Activated T-cell treated with anti-CD3 and anti-CD28 coated beads, Interleukin-2, amount 50 U/mL, for 72 hours (primary cell): ENCODE measurements around the gene GON7. TPM values are rescaled to one million over a fixed set of nuclear protein-coding genes. Genes with fewer than 3 reads are reported as not detected.
"Not testable (repeated sequence)": the region's sequence is repeated elsewhere in the genome, so short reads cannot be mapped to it uniquely, and the experiment has no call there.

ENCODE experiments used
- ATAC-seq, 2 donors: fragments of 150-1000 bp; cut with Tn5 transposase; replicated peaks in 1 of 2; 2 replicates each; pipeline ENCODE4 v1.10.0; 2021; ENCODE audit warnings: moderate library complexity in 2 of 2, mild to moderate bottlenecking in 1 of 2
- DNase-seq, 2 donors: peaks; one replicate each; pipeline ENCODE4 v3.0.0; 2021 to 2022; ENCODE audit warnings: mixed read lengths in 1 of 2
- H3K27ac Mint-ChIP-seq: one replicate; pipeline ENCODE4 v1.8.0; 2022; ENCODE audit warnings: mild to moderate bottlenecking, moderate library complexity, mixed read lengths
- H3K27me3 Mint-ChIP-seq: one replicate; pipeline ENCODE4 v1.8.0; 2022; ENCODE audit warnings: low read depth, mixed read lengths
- H3K36me3 Mint-ChIP-seq, 2 donors: one replicate each; pipeline ENCODE4 v1.8.0; 2022; ENCODE audit warnings: mixed read lengths in 2 of 2, mild to moderate bottlenecking in 1 of 2; ENCODE audit not compliant: insufficient read depth in 2 of 2
- H3K4me1 Mint-ChIP-seq: one replicate; pipeline ENCODE4 v1.8.0; 2022; ENCODE audit warnings: low read depth, mixed read lengths
- H3K4me3 Mint-ChIP-seq, 2 donors: one replicate each; pipeline ENCODE4 v1.8.0; 2022; ENCODE audit warnings: mild to moderate bottlenecking in 2 of 2, mixed read lengths in 2 of 2, moderate library complexity in 2 of 2
- H3K9me3 Mint-ChIP-seq, 2 donors: one replicate each; pipeline ENCODE4 v1.8.0; 2022; ENCODE audit warnings: mixed read lengths in 2 of 2
- total RNA-seq, 2 donors: library from RNA; stranded (reverse); gene quantifications; one replicate each; pipeline ENCODE4 v1.2.3, GENCODE V29; 2022

The GON7 gene, protein sequence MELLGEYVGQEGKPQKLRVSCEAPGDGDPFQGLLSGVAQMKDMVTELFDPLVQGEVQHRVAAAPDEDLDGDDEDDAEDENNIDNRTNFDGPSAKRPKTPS
- 10 to 100 TPM; 22.3 to 27.8 TPM for total RNA-seq

DNA sequence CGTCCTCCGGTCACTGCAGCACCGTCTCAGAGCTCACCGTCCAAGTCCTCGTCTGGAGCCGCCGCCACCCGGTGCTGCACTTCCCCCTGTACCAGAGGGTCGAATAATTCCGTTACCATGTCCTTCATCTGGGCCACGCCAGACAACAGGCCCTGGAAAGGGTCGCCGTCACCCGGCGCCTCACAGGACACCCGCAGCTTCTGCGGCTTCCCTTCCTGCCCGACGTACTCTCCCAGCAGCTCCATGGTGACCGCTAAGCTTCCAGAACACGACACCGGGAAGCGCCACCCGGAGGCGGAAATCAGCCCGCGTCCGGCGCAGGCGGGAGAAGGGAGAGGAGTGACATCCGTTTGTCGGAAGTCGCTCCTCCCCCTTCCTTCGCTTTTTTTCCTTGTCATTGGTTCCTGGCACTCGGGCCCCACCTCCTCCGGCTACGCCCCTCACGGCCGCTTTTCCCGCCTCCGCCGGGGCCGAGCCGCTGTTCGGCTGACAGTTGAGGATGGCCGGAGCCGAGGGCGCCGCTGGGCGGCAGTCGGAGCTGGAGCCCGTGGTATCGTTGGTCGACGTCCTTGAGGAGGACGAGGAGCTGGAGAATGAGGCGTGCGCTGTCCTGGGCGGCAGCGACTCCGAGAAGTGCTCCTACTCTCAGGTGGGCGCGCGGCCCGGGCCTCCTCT is at the start of gene GON7, which contains the start of gene UBR7:
GON7 (minus strand) TSS at position 273 of the 675 bp plus-strand sequence; CDS start at position 245, 28 bp downstream.
UBR7 (plus strand) TSS at position 464 of the 675 bp plus-strand sequence; CDS start at position 500, 36 bp downstream.
- H3K36me3 Mint-ChIP-seq, result peaks cover 6 to 15% of the 10 kb centered on the region in 2 donors
- ATAC-seq (peak; percentile 96), DNase-seq (peak; percentile 93 to 94)
- H3K4me1 Mint-ChIP-seq, result peaks cover 45% of the 10 kb centered on the region
- H3K9me3 Mint-ChIP-seq, result no peaks in the 10 kb centered on the region
- peak within 1 kb of the TSS; percentile 78 to 99 for H3K4me3 Mint-ChIP-seq
- no peaks in the 10 kb centered on the region for H3K27me3 Mint-ChIP-seq
- H3K27ac Mint-ChIP-seq, result peak within 1 kb of the TSS; percentile 98

DNA sequence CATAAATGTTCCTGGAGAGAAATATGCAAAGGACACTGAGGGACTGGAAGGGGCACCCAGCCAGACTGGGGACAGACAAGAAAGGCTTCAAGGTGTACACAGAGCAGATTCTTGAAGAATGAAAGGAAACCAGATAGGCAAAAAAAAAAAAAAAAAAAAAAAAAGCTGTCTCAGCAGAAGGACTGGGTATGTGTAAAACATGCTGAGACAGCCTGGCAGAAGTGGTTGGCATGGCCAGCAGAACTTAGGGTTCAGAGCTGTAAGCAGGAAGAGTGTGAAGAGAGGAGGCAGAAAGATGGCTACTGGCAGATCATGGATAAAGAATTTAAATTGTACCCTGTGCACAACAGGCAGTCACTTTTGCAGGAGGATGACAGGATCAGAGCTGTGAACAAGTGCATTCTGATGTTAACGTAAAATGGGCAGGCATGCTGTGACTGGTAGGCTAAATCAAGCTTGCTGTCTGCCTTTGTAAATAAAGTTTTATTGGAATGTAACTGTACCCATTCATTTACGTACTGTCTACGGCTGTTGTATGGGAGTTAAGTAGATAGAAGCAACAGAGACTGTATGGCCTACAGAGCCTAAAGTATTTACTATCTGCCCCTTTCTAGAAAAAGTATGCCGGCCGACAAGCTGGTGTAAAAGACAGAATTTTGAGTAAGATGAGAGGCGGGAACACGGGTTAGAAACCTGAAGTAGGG is 42.4 kb upstream of the GON7 start:
- H3K4me1 Mint-ChIP-seq, result no peaks in the 10 kb centered on the region
- H3K27ac Mint-ChIP-seq, result no peak overlapping the region
- no peaks in the 10 kb centered on the region for H3K27me3 Mint-ChIP-seq
- no peak overlapping the region for H3K4me3 Mint-ChIP-seq
- no peak for ATAC-seq
- DNase-seq, result no peak
- no peaks in the 10 kb centered on the region for H3K36me3 Mint-ChIP-seq
- no peaks in the 10 kb centered on the region for H3K9me3 Mint-ChIP-seq

DNA sequence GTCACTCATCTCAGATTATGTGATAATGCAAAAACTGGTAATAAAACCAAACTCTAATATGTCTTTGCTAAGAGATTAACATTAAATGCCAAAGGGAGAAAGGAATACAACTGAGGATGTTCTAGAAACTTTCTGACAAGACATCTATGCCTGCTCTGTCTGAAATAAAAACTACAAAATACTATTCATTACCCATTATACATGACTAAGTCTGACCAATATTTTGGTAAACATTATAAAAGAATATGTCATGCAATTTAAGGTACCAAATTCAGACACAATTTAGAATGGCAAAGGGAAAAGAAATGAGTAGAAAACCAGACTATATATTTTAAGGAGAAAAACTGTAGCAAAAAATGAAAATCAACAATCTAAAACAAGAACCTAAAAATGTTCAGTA is 39.7 kb upstream of the GON7 start:
- Mint-ChIP-seq H3K9me3 (no peaks in the 10 kb centered on the region), H3K27ac (no peak overlapping the region), H3K4me3 (no peak overlapping the region), H3K4me1 (no peaks in the 10 kb centered on the region), H3K36me3 (peaks cover 1 to 2% of the 10 kb centered on the region in 2 donors), H3K27me3 (no peaks in the 10 kb centered on the region)
- no peak for DNase-seq
- no peak for ATAC-seq

DNA sequence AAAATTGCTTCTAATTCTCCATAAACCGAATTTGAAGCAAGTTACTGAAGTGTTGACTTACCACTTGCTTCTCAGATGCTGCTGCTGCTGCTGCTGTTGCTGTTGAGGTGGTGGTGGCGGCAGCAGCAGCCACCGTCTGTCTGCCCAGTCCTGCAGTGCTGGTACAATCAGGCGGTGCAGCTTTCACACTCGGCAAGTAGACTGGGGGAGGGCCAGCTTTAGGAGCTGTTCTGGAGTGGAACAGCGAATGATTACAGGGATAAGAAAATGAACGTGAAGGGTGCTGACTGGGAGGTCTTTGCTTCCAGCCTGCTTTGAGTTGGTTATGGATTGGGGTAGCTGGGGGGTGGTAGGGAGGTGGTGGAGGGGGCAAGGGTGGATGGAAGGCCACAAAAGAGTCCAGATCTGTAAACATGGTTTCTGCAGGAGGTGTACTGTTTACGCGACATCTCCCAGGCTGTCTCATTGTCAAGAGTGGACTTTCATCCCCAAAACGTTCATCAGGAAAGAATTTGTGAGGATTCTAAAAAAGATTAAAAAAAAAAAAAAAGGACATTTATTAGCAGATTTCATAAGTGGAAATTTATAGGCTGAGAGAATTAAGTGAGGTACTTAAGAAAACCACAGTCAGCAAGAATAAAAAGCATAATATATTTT is 39.0 kb upstream of the GON7 start:
- no peak overlapping the region for H3K27ac Mint-ChIP-seq
- no peaks in the 10 kb centered on the region for H3K4me1 Mint-ChIP-seq
- H3K36me3 Mint-ChIP-seq, result peaks cover 2 to 3% of the 10 kb centered on the region in 2 donors
- ATAC-seq (no peak), DNase-seq (no peak)
- H3K4me3 Mint-ChIP-seq, result no peak overlapping the region
- H3K27me3 Mint-ChIP-seq, result no peaks in the 10 kb centered on the region
- no peaks in the 10 kb centered on the region for H3K9me3 Mint-ChIP-seq

DNA sequence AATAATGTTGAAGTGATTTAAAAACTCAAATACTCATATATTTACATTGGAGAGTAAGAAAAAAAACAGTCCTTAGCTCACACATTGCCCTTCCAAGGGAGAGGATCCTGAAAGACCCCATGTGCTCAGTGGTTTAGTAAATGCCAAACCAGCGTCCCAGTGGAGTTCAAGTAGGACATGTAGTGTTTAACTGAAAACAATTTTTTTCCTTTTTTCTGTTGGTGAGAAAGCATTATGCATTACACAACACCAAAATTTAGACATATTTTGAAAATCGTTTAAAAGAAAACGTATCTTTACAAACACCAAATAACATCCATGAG is 33.8 kb upstream of the GON7 start:
- Mint-ChIP-seq H3K4me1 (no peaks in the 10 kb centered on the region), H3K36me3 (peaks cover 2 to 3% of the 10 kb centered on the region in 2 donors)

DNA sequence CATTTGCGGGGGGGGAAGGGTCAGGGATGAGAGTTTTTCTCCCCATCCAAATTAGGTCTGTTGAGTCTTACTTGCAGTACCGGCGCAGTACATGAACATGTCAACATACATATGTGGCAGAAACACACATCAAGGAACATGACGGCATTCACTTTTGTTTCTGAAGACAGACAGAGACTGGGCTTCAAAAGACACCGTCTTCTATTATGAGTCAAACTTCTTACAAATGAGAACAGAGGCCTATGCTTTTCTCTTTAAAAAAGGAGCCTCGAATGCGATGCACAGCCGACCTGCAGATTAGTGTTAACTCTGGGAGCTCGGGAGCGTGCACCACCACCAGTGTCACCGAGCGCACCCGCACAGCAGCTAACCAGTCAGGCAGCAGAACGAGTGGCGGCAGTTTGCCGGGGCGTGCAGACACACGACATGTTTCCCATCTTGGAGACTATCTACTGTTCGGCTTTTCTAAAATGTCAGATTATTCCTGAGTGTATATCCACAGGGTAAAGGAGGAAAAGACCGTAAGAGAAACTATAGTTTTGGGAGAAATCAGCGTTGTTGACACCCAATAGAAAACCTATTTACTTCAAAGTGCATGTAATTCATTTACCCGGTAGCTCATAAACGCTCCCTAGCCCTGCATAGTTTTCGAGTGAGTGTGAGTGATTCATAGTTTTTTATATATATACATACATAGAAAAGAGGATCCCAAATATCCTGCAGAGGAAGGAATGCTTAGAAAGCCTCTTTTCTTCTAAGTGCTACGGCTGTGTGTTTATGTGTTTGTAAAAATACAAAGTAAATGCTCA is 33.2 kb upstream of the GON7 start:
- ATAC-seq, result peak; percentile 70 to 86
- Mint-ChIP-seq H3K27ac (no peak overlapping the region), H3K9me3 (no peaks in the 10 kb centered on the region), H3K4me3 (no peak overlapping the region), H3K4me1 (no peaks in the 10 kb centered on the region), H3K27me3 (peaks cover 3% of the 10 kb centered on the region), H3K36me3 (peaks cover 2 to 3% of the 10 kb centered on the region in 2 donors)
- no peak for DNase-seq

More for the DNA sequence above, 33.8 kb upstream of the GON7 start:
- no peaks in the 10 kb centered on the region for H3K27me3 Mint-ChIP-seq
- no peak overlapping the region for H3K27ac Mint-ChIP-seq
- ATAC-seq (no peak), DNase-seq (no peak)
- no peak overlapping the region for H3K4me3 Mint-ChIP-seq
- no peaks in the 10 kb centered on the region for H3K9me3 Mint-ChIP-seq

DNA sequence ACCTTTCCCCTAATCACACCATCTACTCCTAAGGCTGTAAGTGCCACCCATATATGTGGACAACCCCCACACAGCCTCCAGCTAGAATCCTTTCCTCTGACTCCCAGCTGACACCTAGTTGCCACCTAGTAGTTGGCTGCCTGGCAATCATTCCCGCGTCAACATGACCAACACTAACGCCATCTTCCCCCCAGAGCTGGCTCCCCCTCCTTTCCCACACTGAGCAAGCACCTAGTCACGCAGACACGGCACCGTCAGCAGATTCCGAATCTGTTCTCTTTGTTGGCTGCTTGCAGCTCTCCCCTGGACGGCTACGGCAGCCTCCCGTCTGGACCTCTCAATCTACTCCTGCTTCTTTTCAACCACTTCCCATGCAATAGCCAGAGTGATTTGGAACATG is 27.9 kb upstream of the GON7 start:
- no peak for ATAC-seq
- Mint-ChIP-seq H3K27ac (no peak overlapping the region), H3K4me3 (no peak overlapping the region), H3K36me3 (peaks cover 0 to 4% of the 10 kb centered on the region in 2 donors), H3K4me1 (peaks cover 14% of the 10 kb centered on the region), H3K9me3 (no peaks in the 10 kb centered on the region), H3K27me3 (peaks cover 34% of the 10 kb centered on the region)
- no peak for DNase-seq

DNA sequence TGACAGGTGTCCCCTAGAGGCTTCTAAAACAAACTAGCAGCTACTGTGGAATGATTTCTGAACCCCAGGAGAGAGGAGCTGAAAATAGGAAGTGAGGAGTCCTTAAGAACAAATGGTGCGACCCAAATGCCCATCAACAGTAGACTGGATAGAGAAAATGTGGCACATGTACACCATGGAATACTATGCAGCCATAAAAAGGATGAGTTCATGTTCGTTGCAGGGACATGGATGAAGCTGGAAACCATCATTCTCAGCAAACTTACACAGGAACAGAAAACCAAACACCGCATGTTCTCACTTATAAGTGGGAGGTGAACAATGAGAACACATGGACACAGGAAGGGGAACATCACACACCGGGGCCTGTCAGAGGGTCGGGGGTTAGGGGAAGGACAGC is 26.2 kb upstream of the GON7 start:
- not testable (repeated sequence) for ATAC-seq

DNA sequence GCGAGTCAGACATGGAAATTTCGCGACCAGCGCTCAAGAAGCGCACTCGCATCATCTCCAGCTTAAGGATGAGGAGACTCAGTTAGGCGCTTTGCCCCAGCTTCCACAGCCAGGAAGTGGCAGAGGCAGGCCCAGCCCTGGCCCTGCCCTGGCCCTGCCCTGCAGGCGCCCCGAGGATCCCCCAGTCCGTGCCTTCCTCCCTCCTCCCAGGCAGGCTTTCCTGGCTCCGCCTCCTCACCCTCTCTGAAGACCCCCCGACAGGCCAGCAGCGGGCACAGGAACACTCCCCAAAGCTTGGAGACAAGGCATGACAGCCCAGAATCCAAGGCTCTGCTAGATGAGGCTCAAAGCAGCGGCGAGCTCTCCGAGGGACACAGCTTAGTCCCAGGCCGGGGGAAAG is 25.3 kb upstream of the GON7 start:
- H3K4me1 Mint-ChIP-seq, result peaks cover 14% of the 10 kb centered on the region
- ATAC-seq, result no peak
- H3K27me3 Mint-ChIP-seq, result peaks cover 34% of the 10 kb centered on the region

More for the DNA sequence above, 26.2 kb upstream of the GON7 start:
- DNase-seq, H3K27ac Mint-ChIP-seq, H3K9me3 Mint-ChIP-seq, H3K36me3 Mint-ChIP-seq, H3K4me3 Mint-ChIP-seq: not testable (repeated sequence)
- peaks cover 34% of the 10 kb centered on the region for H3K27me3 Mint-ChIP-seq
- H3K4me1 Mint-ChIP-seq, result peaks cover 14% of the 10 kb centered on the region

DNA sequence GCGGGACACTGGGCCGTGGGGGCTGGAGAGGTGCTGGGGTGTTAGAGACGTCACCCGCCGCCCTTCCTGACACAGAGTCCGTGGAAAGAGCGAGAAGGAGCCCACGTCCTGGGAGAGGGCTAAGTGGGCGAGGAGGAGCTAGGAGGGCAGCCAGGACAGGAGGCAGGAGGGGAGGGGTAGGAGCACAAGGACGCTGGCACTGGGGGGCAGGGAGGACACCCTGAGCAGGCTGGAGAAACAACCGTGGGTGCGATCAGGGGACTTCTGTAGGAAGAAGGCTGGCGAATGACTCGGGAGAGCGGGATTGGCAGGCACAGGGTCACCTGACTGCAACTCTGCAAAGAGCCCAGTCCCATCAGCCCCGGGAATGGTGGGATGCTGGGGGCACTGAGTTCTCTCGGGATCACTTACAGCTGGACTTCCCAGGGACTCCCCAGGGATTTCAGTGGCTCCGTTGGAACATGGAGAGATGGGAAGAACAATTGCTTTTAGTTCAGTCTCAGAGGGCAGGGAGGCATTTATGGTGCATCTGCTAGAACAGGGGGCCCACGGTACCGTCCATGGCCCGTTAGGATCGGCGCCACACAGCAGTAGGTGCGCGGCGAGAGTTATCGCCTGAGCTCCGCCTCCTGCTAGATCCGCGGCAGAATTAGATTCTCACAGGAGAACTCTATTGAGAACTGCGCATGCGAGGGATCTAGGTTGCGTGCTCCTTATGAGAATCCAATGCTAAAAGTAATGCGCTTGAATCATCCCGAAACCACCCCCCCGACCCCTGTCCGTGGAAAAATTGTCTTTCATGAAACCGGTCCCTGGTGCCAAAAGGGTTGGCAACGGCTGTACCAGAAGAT is 24.5 kb upstream of the GON7 start:
- ATAC-seq (peak; percentile 38 to 59), DNase-seq (no peak)
- Mint-ChIP-seq H3K27ac (no peak overlapping the region), H3K9me3 (no peaks in the 10 kb centered on the region), H3K4me1 (peaks cover 14% of the 10 kb centered on the region), H3K36me3 (peaks cover 2 to 18% of the 10 kb centered on the region in 2 donors), H3K4me3 (peak overlapping the region; percentile 7 to 79), H3K27me3 (peaks cover 34% of the 10 kb centered on the region)

More for the DNA sequence above, 25.3 kb upstream of the GON7 start:
- no peak overlapping the region for H3K27ac Mint-ChIP-seq
- no peaks in the 10 kb centered on the region for H3K9me3 Mint-ChIP-seq
- peak overlapping the region in 1 of 2 donors; percentile 79 for H3K4me3 Mint-ChIP-seq
- peaks cover 2 to 13% of the 10 kb centered on the region in 2 donors for H3K36me3 Mint-ChIP-seq
- no peak for DNase-seq

DNA sequence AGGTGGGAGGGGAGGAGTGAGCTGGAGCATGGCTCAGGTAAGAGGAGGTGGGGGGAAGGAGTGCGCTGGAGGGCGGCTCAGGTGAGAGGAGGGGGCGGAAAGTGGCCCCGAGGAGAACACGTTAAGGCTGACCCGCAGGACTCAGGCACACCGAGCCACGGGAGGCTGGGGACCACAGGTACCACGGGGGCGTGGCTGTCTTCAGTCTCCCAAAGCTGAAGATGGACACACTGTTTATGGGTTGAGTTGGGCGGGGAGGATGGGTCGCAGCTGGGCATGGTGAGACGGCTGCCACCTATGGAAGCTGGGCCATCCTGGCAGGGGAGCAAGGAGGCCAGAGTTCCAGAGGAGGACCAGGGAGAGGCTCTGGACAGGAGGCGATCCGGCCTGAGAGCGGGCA is 23.7 kb upstream of the GON7 start:
- H3K4me3 Mint-ChIP-seq, result peak overlapping the region; percentile 7 to 79
- H3K4me1 Mint-ChIP-seq, result peaks cover 14% of the 10 kb centered on the region
- no peak for DNase-seq
- H3K27ac Mint-ChIP-seq, result no peak overlapping the region
- peaks cover 2 to 23% of the 10 kb centered on the region in 2 donors for H3K36me3 Mint-ChIP-seq
- peaks cover 34% of the 10 kb centered on the region for H3K27me3 Mint-ChIP-seq
- H3K9me3 Mint-ChIP-seq, result no peaks in the 10 kb centered on the region
- ATAC-seq, result peak in 1 of 2 donors; percentile 18

DNA sequence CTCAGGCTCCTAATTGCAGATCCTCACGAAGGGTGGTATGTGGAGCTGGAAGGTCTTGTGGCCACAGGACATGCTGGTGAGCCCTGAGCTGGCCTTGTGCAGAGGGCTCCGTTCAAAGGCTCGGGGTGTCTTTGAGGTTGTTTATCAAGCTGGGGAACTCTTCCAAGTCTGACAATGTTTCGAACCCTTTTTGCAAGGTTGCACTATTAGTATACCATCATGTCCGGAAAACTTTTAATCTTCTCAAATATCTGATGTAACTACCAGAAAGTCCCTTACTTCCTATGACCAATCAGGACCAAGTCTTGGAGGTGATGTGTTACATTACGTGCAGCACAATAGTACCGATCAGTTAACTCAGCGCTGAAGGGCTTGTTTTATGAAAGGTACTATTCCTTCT is 21.7 kb upstream of the GON7 start:
- ATAC-seq (no peak), DNase-seq (no peak)
- Mint-ChIP-seq H3K9me3 (no peaks in the 10 kb centered on the region), H3K4me1 (peaks cover 14% of the 10 kb centered on the region), H3K36me3 (peaks cover 2 to 26% of the 10 kb centered on the region in 2 donors), H3K27ac (no peak overlapping the region), H3K27me3 (peaks cover 24% of the 10 kb centered on the region), H3K4me3 (no peak overlapping the region)
